Parathyroid adenoma (tissue), 2 donors: ENCODE data around the gene SIX5.
A peak's percentile ranks its signal among the peaks of the same experiment; 100 is the strongest.

ENCODE experiments used
- H2AFZ ChIP-seq: fragments of 300-600 bp; sonication (generic); one replicate; pipeline ENCODE4 v1.7.0; 2017; ENCODE audit warnings: antibody characterized with exemption, mild to moderate bottlenecking
- H3K27ac ChIP-seq: fragments of 300-600 bp; sonication (generic); one replicate; pipeline ENCODE4 v1.7.0; 2017
- H3K27me3 ChIP-seq: fragments of 300-600 bp; sonication (generic); one replicate; pipeline ENCODE4 v1.7.0; 2017; ENCODE audit warnings: low read length; ENCODE audit not compliant: control insufficient read depth, insufficient read depth
- H3K36me3 ChIP-seq: fragments of 300-600 bp; sonication (generic); one replicate; pipeline ENCODE4 v1.7.0; 2017; ENCODE audit warnings: low read length; ENCODE audit not compliant: control insufficient read depth, insufficient read depth
- H3K4me1 ChIP-seq: fragments of 300-600 bp; sonication (generic); one replicate; pipeline ENCODE4 v1.7.0; 2017; ENCODE audit warnings: control low read depth
- H3K4me2 ChIP-seq: fragments of 300-600 bp; sonication (generic); one replicate; pipeline ENCODE4 v1.7.0; 2017; ENCODE audit warnings: low read length
- H3K4me3 ChIP-seq: fragments of 300-600 bp; sonication (generic); one replicate; pipeline ENCODE4 v1.7.0; 2017; ENCODE audit warnings: low read depth, low read length
- H3K79me2 ChIP-seq: fragments of 300-600 bp; sonication (generic); one replicate; pipeline ENCODE4 v1.7.0; 2017; ENCODE audit warnings: control low read depth
- H3K9ac ChIP-seq: fragments of 300-600 bp; sonication (generic); one replicate; pipeline ENCODE4 v1.7.0; 2017; ENCODE audit warnings: mild to moderate bottlenecking
- H3K9me3 ChIP-seq: fragments of 300-600 bp; sonication (generic); one replicate; pipeline ENCODE4 v1.7.0; 2017; ENCODE audit warnings: low read length; ENCODE audit not compliant: control insufficient read depth
- TF ChIP-seq, protein P1 (sequence below): fragments of 300-600 bp; sonication (generic); IDR thresholded peaks from one replicate; pipeline ENCODE4 v1.7.0; 2017; ENCODE audit warnings: antibody characterized with exemption, mild to moderate bottlenecking
- donor health status: primary hyperparathyroidism.

SIX5 gene

DNA sequence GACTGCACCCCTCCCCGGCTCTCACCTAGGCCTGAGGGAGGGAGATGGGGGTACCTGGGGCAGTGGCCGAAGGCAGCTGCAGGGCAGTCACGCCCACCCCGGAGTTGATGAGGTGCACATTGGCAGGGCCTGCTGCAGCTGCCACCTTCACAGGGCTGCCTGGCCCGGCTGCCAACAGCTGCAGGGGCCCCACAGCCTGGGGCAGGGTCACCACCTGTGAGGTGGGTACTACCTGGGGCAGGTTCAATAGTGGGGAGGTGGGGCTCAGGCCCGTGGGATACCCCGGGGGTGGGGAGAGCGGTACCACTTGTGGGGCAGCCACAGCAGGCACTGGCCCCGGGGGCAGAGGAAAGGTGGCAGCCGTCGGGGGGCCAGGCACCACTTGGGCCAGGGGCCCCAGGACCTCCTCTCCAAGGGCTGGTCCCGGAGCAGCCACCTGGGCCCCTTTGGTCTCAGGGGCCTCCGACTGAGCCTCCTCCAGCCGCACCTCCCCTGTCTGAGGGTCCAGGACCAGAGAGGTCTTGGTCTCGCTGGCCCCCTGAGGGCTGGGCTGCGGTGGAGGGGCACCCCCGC lies 2.7 kb downstream of the SIX5 start:
- TF ChIP-seq, protein P1, sequence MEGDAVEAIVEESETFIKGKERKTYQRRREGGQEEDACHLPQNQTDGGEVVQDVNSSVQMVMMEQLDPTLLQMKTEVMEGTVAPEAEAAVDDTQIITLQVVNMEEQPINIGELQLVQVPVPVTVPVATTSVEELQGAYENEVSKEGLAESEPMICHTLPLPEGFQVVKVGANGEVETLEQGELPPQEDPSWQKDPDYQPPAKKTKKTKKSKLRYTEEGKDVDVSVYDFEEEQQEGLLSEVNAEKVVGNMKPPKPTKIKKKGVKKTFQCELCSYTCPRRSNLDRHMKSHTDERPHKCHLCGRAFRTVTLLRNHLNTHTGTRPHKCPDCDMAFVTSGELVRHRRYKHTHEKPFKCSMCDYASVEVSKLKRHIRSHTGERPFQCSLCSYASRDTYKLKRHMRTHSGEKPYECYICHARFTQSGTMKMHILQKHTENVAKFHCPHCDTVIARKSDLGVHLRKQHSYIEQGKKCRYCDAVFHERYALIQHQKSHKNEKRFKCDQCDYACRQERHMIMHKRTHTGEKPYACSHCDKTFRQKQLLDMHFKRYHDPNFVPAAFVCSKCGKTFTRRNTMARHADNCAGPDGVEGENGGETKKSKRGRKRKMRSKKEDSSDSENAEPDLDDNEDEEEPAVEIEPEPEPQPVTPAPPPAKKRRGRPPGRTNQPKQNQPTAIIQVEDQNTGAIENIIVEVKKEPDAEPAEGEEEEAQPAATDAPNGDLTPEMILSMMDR: no peak
- H3K27me3 ChIP-seq: no peaks in the 10 kb centered on the region
- peak overlapping the region; percentile 95 for H3K27ac ChIP-seq
- no peaks in the 10 kb centered on the region for H3K9me3 ChIP-seq
- H3K9ac ChIP-seq: peak overlapping the region; percentile 77
- peaks cover 33% of the 10 kb centered on the region for H3K4me1 ChIP-seq
- peaks cover 16% of the 10 kb centered on the region for H3K79me2 ChIP-seq
- peak overlapping the region; percentile 86 for H3K4me2 ChIP-seq
- H3K4me3 ChIP-seq: peak overlapping the region; percentile 77
- H2AFZ ChIP-seq: peak overlapping the region; percentile 69
- no peaks in the 10 kb centered on the region for H3K36me3 ChIP-seq

DNA sequence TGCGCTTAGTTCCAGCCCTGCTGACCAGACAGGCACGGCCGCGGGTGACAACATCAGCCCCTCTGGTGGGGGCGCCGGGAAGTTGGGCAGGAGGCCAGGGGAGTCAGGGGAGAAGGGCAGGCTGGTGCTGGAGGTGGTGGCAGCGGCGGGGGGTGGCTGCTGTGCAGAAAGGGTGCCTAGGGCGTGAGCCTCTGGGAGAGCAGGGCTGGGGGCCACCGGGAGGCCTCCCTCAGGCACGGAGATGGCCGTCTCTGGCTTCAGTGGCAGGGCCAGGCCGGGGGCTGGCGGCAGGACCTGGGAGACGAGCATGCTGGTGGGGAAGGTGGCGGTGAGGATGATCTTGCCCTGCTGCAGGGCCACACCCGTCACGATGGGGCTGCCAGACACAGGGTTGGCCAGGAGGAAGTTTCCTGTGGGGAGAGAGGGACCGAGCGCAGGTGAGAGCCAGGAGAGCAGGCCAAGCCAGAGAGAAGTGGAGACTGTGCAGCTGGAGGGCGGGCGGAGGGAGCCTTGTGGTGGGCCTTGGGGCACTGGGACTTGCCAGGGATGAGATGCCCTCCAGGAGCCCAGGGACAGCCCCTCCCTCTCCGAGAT lies 3.3 kb downstream of the SIX5 start:
- Histone ChIP-seq H3K4me3 (no peak overlapping the region), H3K27me3 (no peaks in the 10 kb centered on the region), H3K9ac (no peak overlapping the region), H3K9me3 (no peaks in the 10 kb centered on the region), H3K4me2 (no peak overlapping the region), H2AFZ (no peak overlapping the region), H3K4me1 (peaks cover 27% of the 10 kb centered on the region), H3K27ac (peak overlapping the region; percentile 95), H3K36me3 (no peaks in the 10 kb centered on the region), H3K79me2 (peaks cover 16% of the 10 kb centered on the region)
- TF ChIP-seq, protein P1: no peak

DNA sequence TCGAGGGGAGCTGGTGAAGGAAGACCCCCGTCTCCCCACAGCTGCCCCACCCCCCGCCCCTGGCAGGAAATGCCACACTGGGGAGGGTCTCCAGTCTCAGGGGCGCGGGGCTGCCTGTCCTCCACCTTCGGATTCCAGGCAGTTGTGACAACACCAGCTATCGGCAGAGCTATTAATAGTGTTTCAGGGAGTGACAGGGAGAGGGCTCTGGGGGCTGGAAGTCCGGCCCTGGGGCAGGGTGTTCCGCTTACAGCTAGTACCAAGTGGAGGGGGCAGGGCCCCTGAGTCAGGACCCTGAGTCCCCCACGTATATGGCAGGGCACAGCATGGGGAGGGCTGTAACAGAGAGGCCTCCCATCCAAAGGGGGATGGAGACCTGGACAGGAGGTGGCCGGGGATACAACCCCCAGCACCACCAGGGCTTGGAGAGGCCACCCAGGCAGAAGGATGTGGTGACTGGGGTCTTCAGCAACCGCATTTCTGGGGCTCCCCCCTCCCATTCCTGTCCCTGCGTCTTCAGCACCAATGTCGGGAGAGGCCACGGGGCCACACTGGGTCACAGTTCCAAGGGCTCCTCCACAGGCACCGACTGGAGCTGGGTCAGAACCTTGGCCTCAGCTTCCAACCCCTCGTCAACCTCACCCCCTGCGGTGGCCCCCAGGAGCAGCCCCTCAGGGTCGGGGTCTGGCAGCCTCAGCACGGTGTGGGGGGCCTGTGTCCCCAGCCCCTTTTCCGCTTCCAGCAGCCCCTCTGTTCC lies 3.9 kb downstream of the SIX5 start:
- Histone ChIP-seq H3K27ac (peak overlapping the region; percentile 8), H3K4me3 (no peak overlapping the region), H3K27me3 (no peaks in the 10 kb centered on the region), H2AFZ (no peak overlapping the region), H3K9ac (no peak overlapping the region), H3K9me3 (no peaks in the 10 kb centered on the region), H3K4me2 (no peak overlapping the region), H3K4me1 (peaks cover 23% of the 10 kb centered on the region), H3K79me2 (peaks cover 16% of the 10 kb centered on the region), H3K36me3 (no peaks in the 10 kb centered on the region)
- TF ChIP-seq, protein P1: no peak

DNA sequence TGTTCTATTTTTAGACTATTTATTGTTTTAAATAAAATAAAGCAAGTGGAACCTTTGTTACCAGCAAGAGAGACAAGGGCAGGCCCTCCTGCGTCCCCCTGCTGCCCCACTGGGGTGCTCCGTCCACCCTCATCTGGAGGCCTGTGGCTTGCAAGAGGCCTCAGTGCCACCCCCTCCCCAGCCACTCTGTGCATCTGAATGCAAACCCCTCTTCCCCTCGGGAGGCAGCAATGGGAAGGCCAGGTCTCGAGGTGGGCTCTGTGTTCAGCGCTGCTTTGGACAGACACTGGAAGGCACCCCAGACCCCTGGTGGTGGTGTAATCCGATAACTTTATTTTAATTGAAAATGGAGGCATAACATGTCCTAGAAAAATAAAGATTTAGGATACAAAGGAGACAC lies 4.6 kb downstream of the SIX5 start:
- Histone ChIP-seq H3K79me2 (peaks cover 16% of the 10 kb centered on the region), H3K27ac (peak overlapping the region; percentile 8), H3K9ac (no peak overlapping the region), H3K27me3 (no peaks in the 10 kb centered on the region), H2AFZ (no peak overlapping the region), H3K4me1 (peaks cover 23% of the 10 kb centered on the region), H3K9me3 (no peaks in the 10 kb centered on the region), H3K4me2 (no peak overlapping the region), H3K36me3 (no peaks in the 10 kb centered on the region), H3K4me3 (no peak overlapping the region)
- TF ChIP-seq, protein P1: no peak
